HG03378 (cell line): ENCODE data around the gene WDR90.
"Not testable (repeated sequence)": the region's sequence is repeated elsewhere in the genome, so short reads cannot be mapped to it uniquely, and the experiment has no call there.

Source experiments
- ATAC-seq: cut with Tn5 transposase; IDR thresholded peaks from one replicate; pipeline ENCODE4 v1.9.1; 2021; ENCODE audit warnings: mild to moderate bottlenecking, moderate library complexity; ENCODE audit not compliant: unreplicated experiment

WDR90 gene

GRCh38 chr16:704552-705380 lies 55.6 kb downstream of the WDR90 start:
- no peak for ATAC-seq

DNA sequence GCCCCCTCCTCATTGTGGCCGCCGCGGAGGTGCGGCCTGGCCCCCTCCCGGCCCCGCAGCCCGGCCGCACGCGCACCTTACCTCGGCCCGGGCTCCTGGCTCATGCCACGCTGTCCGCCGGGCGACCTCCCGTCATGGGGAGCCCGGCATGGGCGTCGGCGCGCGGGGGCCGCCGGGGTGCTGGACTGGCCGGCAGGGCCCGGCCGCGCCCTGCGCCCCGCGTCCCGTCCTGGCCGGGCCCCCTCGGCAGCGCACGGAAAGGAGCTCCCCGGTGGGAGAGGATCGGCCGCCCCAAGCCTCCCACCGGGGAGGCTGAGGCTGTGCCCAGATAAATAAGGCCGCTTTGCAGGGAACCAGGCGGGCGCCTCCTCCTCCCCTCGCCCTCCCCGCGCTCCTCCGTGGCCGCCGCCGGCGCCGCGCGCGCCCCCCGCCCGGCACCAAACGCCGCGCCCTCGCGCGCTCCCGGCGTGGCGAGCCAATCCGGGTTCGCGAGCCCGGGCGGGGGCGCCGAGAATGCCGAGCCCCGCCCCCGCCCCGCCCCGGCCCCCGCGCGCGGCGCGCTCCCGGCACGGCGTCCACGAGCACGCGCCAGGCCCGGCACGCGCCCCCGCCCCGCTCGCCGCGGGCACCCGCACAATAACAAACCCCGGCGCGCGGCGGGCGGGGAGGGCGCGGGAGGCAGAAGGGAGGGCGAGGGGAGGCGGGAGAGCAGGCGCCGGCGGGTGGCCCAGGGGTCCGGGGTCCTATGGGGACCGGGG lies 56.4 kb downstream of the WDR90 start, which contains the start of gene FBXL16:
Gene FBXL16, minus strand, starts transcription at position 371 of the 758 bp plus-strand sequence. CDS start 8,396 bp downstream, outside the sequence.
- no peak for ATAC-seq

DNA sequence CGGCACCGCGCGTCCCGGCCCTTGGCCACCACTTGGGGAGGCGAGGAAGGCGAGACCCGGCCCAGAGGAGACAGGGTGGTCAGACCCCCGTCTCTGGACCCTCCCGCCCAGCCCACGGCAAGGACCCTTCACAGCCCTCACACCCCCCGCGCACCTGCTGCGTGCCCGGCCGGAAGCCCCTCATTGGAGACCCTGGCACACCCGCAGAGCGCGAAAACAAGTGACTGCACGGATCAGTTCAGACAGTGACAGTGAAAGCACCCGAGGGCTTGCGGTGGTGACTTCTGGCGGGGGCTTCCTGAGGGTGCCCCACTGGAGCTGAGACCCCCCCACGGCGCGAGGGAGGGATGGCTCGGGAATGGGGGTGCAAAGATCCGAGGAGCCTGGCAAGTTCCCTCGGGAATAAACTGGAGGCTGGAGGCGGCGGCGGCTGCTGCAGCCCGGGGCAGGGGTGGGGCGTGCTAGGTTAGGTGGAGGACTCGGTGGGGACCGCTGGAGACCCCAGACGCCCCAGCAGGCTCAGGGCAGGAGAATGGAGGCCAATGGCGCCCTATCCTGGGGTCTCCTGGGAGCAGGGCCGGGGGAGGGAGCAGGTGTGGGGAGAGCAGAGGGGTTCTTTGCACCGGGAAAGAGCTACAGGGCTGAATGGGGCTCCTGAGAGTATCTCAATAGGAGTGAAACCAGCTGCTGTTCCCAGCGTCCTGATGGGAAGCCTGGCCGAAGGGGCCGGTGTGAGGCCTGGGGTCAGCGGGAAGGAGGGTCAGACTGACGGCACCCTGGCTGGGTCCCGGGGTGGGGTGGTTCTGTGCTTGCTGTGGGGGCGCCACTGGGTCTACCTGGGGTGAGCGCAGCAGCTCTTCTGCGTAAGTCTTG lies 57.3 kb downstream of the WDR90 start:
- ATAC-seq: no peak

- no peak for ATAC-seq
Observed at GRCh38 chr16:707062-707538, 57.9 kb downstream of the WDR90 start.

DNA sequence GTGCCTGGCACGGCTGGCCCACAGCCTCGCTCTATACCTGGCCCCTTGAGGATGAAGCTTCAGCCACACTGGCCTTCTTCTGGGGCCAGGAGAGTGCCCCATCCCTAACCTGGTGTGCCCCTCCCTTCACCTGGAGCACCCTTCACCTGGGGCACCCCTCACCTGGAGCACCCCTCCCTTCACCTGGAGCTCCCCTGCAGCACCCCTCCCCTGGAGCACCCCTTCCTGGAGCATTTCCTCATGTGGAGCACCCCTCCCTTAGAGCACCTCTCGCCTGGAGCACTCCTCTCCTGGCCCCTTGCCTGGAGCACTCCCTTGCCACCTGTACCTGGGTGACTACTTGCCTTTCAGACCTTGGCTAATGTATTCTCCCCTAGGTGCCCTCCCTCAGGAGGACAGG lies 58.9 kb downstream of the WDR90 start:
- no peak for ATAC-seq

DNA sequence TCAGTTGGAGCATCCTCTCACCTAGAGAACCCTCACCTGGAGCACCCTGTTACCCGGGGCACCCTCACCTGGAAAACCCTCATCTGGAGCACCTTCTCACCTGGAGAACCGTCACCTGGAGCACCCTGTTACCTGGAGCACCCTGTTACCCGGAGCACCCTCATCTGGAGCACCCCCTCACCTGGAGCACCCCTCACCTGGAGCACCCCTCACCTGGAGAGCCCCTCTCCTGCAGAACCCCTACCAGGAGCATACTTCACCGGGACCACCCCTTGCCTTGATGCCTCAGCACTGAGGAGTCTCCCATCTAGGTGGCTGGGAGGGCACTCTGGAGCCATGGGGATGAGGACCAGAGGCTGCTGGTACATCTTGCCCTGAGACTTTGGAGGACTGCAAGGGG lies 59.8 kb downstream of the WDR90 start:
- no peak for ATAC-seq

DNA sequence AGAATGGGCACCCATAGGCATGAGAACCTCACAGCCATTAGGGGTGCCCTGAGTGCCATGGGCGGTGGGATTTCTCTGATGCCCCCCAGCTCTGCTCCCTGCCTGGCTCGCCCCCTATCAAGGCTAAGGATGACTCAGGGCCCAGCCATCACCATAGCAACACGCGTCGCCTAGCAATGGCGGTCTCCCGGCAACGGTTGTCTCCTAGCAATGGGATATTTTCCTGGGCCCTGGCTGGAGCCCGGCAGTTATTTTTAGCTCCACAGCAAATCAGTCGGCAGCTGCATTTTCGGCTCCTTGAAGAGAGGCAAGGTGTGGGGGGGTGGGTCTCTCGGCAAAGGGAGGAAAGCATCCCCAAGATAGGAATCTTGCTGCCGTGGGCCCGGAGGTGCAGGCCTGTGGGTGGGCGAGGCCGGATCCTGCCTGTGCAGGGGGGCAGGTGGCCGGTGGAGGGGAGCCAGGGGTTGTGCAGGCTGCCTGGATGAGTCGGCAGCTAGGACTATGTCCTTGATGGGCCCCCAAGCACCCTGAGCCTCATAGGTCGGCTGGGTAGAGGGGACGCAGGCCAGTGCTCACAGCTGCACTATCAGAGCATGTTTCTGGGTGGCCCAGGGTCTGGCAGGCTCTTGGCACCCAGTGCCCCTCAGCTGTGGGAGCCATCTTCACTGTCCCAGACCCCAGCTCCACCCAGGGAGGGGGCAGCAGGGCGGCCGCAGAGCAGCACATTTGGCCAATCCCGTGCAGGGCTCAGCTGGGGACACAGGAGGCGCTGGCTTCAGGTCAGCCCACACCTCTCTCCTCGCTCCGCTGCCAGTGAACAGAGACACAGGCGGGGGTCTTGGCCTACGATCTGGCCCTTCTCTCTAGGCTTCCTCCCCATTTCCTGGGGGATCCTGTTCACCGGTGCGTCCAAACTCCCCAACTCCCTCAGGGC lies 60.7 kb downstream of the WDR90 start:
- ATAC-seq: no peak

- no peak for ATAC-seq
Observed at GRCh38 chr16:710500-711075, 61.4 kb downstream of the WDR90 start.

DNA sequence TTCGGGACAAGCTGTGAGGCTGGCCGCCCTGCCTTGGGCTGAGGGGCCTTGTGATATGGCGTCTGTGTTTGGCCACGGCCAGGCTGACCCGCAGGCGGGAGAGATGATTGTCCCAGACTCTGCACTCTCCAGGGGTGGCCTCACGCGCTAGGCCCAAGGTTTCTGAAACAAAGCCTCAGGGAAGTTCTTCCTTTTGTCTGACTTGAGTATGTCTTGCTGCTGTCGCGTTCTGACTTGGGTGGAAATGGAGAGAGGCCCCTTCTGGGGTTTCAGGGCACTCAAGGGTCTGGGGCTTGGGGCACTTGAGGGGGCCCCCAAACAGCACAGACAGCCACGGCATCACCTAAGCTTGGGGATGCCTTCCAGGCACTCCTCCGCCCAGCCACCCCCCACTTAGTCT lies 61.9 kb downstream of the WDR90 start:
- no peak for ATAC-seq

- no peak for ATAC-seq
Observed at GRCh38 chr16:711548-712320, 62.6 kb downstream of the WDR90 start.

- ATAC-seq: not testable (repeated sequence)
Observed at GRCh38 chr16:712740-713250, 63.6 kb downstream of the WDR90 start.

- ATAC-seq: no peak
Observed at GRCh38 chr16:714079-714478, 64.9 kb downstream of the WDR90 start.

GRCh38 chr16:714558-715476 lies 65.7 kb downstream of the WDR90 start, which contains the start of gene METRN:
Gene METRN (plus strand): TSS chr16:715118. CDS start chr16:715290, 172 bp downstream.
- ATAC-seq: no peak

DNA sequence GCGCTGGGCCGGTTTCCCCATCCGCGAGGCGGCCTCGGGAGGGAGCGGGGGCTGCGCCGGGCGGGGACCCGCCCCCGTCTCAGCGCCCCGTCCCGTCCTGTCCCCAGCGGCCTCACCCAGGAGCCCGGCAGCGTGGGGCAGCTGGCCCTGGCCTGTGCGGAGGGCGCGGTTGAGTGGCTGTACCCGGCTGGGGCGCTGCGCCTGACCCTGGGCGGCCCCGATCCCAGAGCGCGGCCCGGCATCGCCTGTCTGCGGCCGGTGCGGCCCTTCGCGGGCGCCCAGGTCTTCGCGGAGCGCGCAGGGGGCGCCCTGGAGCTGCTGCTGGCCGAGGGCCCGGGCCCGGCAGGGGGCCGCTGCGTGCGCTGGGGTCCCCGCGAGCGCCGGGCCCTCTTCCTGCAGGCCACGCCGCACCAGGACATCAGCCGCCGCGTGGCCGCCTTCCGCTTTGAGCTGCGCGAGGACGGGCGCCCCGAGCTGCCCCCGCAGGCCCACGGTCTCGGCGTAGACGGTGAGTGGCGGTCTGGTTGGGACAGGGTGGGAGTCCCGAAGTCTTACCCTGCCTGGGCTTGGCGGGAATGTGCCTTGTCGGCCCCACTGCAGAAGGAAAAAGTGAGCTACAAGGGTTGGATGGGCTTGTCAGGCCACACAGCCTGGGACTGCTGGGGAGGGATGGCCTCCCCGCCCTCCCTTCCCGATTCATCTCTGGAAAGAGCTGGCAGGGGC lies 66.5 kb downstream of the WDR90 start:
- ATAC-seq: no peak

DNA sequence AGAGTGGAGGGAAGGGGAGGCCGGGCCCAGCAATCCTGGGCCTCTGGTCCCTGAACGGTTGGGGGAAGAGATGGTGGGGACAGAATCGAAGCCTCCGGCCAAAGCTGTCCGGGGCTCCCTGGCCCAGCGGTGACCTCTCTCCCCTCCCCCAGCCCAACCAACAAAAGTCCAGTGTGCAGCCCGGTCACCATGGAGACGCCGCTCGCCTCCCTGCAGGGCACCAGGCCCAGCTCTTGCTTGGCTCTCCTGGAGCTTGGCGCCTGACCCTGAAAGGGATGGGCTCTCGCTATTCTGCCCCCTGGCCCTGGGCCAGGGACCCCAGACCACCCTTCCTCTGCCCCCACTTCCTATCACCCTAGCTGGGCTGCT lies 67.0 kb downstream of the WDR90 start:
- no peak for ATAC-seq

GRCh38 chr16:716768-717325 lies 67.7 kb downstream of the WDR90 start:
- no peak for ATAC-seq
